Measurements from ENCODE around the gene SH2D3C.

- TF ChIP-seq, protein P1, sequence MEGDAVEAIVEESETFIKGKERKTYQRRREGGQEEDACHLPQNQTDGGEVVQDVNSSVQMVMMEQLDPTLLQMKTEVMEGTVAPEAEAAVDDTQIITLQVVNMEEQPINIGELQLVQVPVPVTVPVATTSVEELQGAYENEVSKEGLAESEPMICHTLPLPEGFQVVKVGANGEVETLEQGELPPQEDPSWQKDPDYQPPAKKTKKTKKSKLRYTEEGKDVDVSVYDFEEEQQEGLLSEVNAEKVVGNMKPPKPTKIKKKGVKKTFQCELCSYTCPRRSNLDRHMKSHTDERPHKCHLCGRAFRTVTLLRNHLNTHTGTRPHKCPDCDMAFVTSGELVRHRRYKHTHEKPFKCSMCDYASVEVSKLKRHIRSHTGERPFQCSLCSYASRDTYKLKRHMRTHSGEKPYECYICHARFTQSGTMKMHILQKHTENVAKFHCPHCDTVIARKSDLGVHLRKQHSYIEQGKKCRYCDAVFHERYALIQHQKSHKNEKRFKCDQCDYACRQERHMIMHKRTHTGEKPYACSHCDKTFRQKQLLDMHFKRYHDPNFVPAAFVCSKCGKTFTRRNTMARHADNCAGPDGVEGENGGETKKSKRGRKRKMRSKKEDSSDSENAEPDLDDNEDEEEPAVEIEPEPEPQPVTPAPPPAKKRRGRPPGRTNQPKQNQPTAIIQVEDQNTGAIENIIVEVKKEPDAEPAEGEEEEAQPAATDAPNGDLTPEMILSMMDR (IDR thresholded peaks at IDR 0.05): no peak
- no peak for TF ChIP-seq POLR2A (IDR thresholded peaks at IDR 0.05)
- TF ChIP-seq POLR2AphosphoS5 (IDR thresholded peaks at IDR 0.05): no peak
Observed at GRCh38 chr9:127705577-127706379, 72.7 kb downstream of the SH2D3C start.
